OCI-LY1 (cell line): ENCODE measurements around the gene ZNF407.

Experiments
- H2AFZ ChIP-seq: fragments of 200-600 bp; sonication (generic), shearing (Covaris generic); 2 replicates; pipeline ENCODE4 v1.6.0; 2014; ENCODE audit warnings: antibody characterized with exemption, mild to moderate bottlenecking, low read length
- H3F3A ChIP-seq: fragments of 200-600 bp; sonication (generic), shearing (Covaris generic); 2 replicates; pipeline ENCODE4 v1.6.0; 2014; ENCODE audit warnings: mild to moderate bottlenecking, antibody characterized with exemption, low read length, moderate library complexity; ENCODE audit not compliant: insufficient read depth
- H3K27ac ChIP-seq: fragments of 200-600 bp; sonication (generic); 2 replicates; pipeline ENCODE4 v1.5.1; 2014; ENCODE audit warnings: low read length, mixed run types, mild to moderate bottlenecking, low read depth; ENCODE audit not compliant: poor library complexity, severe bottlenecking
- H3K27me3 ChIP-seq: fragments of 200-600 bp; sonication (generic); 2 replicates; pipeline ENCODE4 v1.6.0; 2014; ENCODE audit warnings: antibody characterized with exemption, mild to moderate bottlenecking, low read length, moderate library complexity; ENCODE audit not compliant: insufficient read depth
- H3K36me3 ChIP-seq: fragments of 200-600 bp; sonication (generic); 2 replicates; pipeline ENCODE4 v1.6.1; 2014; ENCODE audit warnings: mild to moderate bottlenecking, antibody characterized with exemption, low read length, moderate library complexity, mixed read lengths; ENCODE audit not compliant: insufficient read depth
- H3K4me1 ChIP-seq: fragments of 200-600 bp; sonication (generic); 2 replicates; pipeline ENCODE4 v1.5.1; 2014; ENCODE audit warnings: mild to moderate bottlenecking, low read length, moderate library complexity; ENCODE audit not compliant: insufficient read depth, severe bottlenecking
- H3K4me2 ChIP-seq: fragments of 200-600 bp; sonication (generic), shearing (Covaris generic); 2 replicates; pipeline ENCODE4 v1.6.1; 2014; ENCODE audit warnings: low read length
- H3K4me3 ChIP-seq: fragments of 200-600 bp; sonication (generic); 2 replicates; pipeline ENCODE4 v1.5.1; 2014; ENCODE audit warnings: low read length, low read depth, mild to moderate bottlenecking, mixed read lengths; ENCODE audit not compliant: poor library complexity, severe bottlenecking
- H3K79me2 ChIP-seq: fragments of 200-600 bp; shearing (Covaris generic); 2 replicates; pipeline ENCODE4 v1.6.1; 2016; ENCODE audit warnings: mixed run types, low read length, mixed read lengths; ENCODE audit not compliant: insufficient read depth
- H3K9ac ChIP-seq: fragments of 200-600 bp; sonication (generic), shearing (Covaris generic); 2 replicates; pipeline ENCODE4 v1.6.1; 2014; ENCODE audit warnings: mild to moderate bottlenecking, low read length, mixed read lengths
- H3K9me2 ChIP-seq: fragments of 200-600 bp; sonication (generic), shearing (Covaris generic); 2 replicates; pipeline ENCODE4 v1.6.1; 2014; ENCODE audit warnings: low read depth, mild to moderate bottlenecking, low read length, mixed read lengths
- H3K9me3 ChIP-seq: fragments of 200-600 bp; shearing (Covaris generic); 2 replicates; pipeline ENCODE4 v1.6.1; 2014; ENCODE audit warnings: low read length, mixed read lengths
- H4K20me1 ChIP-seq: fragments of 200-600 bp; sonication (generic), shearing (Covaris generic); 2 replicates; pipeline ENCODE4 v1.6.0; 2016; ENCODE audit warnings: mild to moderate bottlenecking, low read length; ENCODE audit not compliant: insufficient read depth
- CTCF ChIP-seq: fragments of 200-600 bp; sonication (generic), shearing (Covaris generic); IDR thresholded peaks from 2 replicates; pipeline ENCODE4 v1.5.1; 2017; ENCODE audit warnings: mild to moderate bottlenecking, antibody characterized with exemption, low read length, moderate library complexity, mixed read lengths
- EZH2 ChIP-seq: fragments of 200-600 bp; sonication (generic), shearing (Covaris generic); IDR thresholded peaks from 2 replicates; pipeline ENCODE4 v1.8.0; 2017; ENCODE audit warnings: borderline replicate concordance, mixed run types, mild to moderate bottlenecking, antibody characterized with exemption, low read length, moderate library complexity, mixed read lengths

Gene ZNF407

GRCh38 chr18:74725690-74726089 is 128.0 kb downstream of the ZNF407 start:
- Histone ChIP-seq H3K9me3 (no peaks in the 10 kb centered on the region), H3K27me3 (no peaks in the 10 kb centered on the region), H4K20me1 (no peaks in the 10 kb centered on the region), H3K9me2 (no peaks in the 10 kb centered on the region), H3K79me2 (0 out of 2 replicates have a peak, but pooled peaks cover 3% of the 10 kb centered on the region), H3K36me3 (no peaks in the 10 kb centered on the region), H3F3A (no peaks in the 10 kb centered on the region), H3K27ac (no peak overlapping the region), H3K4me2 (no peak overlapping the region), H2AFZ (no peak overlapping the region), H3K4me3 (no peak overlapping the region), H3K9ac (no peak overlapping the region), H3K4me1 (peaks cover 7% of the 10 kb centered on the region)
- no peak for TF ChIP-seq EZH2
- no peak for TF ChIP-seq CTCF

- H2AFZ ChIP-seq: no peak overlapping the region
- H3K9me2 ChIP-seq: no peaks in the 10 kb centered on the region
- H3K4me2 ChIP-seq: no peak overlapping the region
- H4K20me1 ChIP-seq: no peaks in the 10 kb centered on the region
- H3K9ac ChIP-seq: no peak overlapping the region
- H3K4me1 ChIP-seq: no peaks in the 10 kb centered on the region
- no peak overlapping the region for H3K4me3 ChIP-seq
- H3K9me3 ChIP-seq: no peaks in the 10 kb centered on the region
- H3K27me3 ChIP-seq: no peaks in the 10 kb centered on the region
- no peaks in the 10 kb centered on the region for H3K79me2 ChIP-seq
- H3K36me3 ChIP-seq: no peaks in the 10 kb centered on the region
- H3K27ac ChIP-seq: no peak overlapping the region
- no peaks in the 10 kb centered on the region for H3F3A ChIP-seq
- TF ChIP-seq CTCF: no peak
Observed at GRCh38 chr18:74728586-74728985, 130.9 kb downstream of the ZNF407 start.

GRCh38 chr18:74731097-74731496 is 133.4 kb downstream of the ZNF407 start:
- no peaks in the 10 kb centered on the region for H3K27me3 ChIP-seq
- H4K20me1 ChIP-seq: no peaks in the 10 kb centered on the region
- no peak overlapping the region for H3K4me2 ChIP-seq
- TF ChIP-seq CTCF (no peak), EZH2 (no peak)
- no peaks in the 10 kb centered on the region for H3F3A ChIP-seq
- no peak overlapping the region for H2AFZ ChIP-seq
- no peak overlapping the region for H3K4me3 ChIP-seq
- no peak overlapping the region for H3K27ac ChIP-seq
- H3K9me2 ChIP-seq: no peaks in the 10 kb centered on the region
- no peaks in the 10 kb centered on the region for H3K79me2 ChIP-seq
- no peak overlapping the region for H3K9ac ChIP-seq
- no peaks in the 10 kb centered on the region for H3K4me1 ChIP-seq
- H3K9me3 ChIP-seq: no peaks in the 10 kb centered on the region
- H3K36me3 ChIP-seq: no peaks in the 10 kb centered on the region
